GM12875 (cell line): Measurements from ENCODE around the gene BMP2K.
"Not testable (repeated sequence)": the region's sequence is repeated elsewhere in the genome, so short reads cannot be mapped to it uniquely, and the experiment has no call there.

Source experiments
- H3K4me3 ChIP-seq: one replicate; pipeline ENCODE4 v1.5.1; 2011; ENCODE audit warnings: low read depth, low read length, control low read depth
- CTCF ChIP-seq: IDR thresholded peaks from 2 replicates; pipeline ENCODE4 v1.5.1; 2011; ENCODE audit warnings: low read depth, mild to moderate bottlenecking, control low read depth, inconsistent platforms, low read length, moderate library complexity, borderline replicate concordance; ENCODE audit not compliant: insufficient read depth

The BMP2K gene

GRCh38 chr4:78904143-78904542 is 128.0 kb downstream of the BMP2K start:
- TF ChIP-seq CTCF, result no peak
- H3K4me3 ChIP-seq, result no peak overlapping the region

GRCh38 chr4:78907638-78908037 is 131.5 kb downstream of the BMP2K start:
- no peak for TF ChIP-seq CTCF
- H3K4me3 ChIP-seq, result no peak overlapping the region

GRCh38 chr4:78908974-78909373 is 132.8 kb downstream of the BMP2K start:
- H3K4me3 ChIP-seq, result not testable (repeated sequence)

- no peak overlapping the region for H3K4me3 ChIP-seq
- TF ChIP-seq CTCF, result no peak
These were observed 134.5 kb downstream of the BMP2K start for GRCh38 chr4:78910612-78911011.

- TF ChIP-seq CTCF, result no peak
- H3K4me3 ChIP-seq, result no peak overlapping the region
These were observed 146.1 kb downstream of the BMP2K start for GRCh38 chr4:78922207-78922606.

GRCh38 chr4:78923464-78924312 is 147.5 kb downstream of the BMP2K start:
- no peak for TF ChIP-seq CTCF
- H3K4me3 ChIP-seq, result no peak overlapping the region

GRCh38 chr4:78926826-78927225 is 150.7 kb downstream of the BMP2K start:
- H3K4me3 ChIP-seq, result no peak overlapping the region
- no peak for TF ChIP-seq CTCF

- no peak overlapping the region for H3K4me3 ChIP-seq
- no peak for TF ChIP-seq CTCF
These were observed 152.7 kb downstream of the BMP2K start for GRCh38 chr4:78928835-78929234.
